ENCODE data around the gene ACTR1A. TPM values are rescaled to one million over a fixed set of nuclear protein-coding genes. Genes with fewer than 3 reads are reported as not detected.
"Not testable (repeated sequence)": the region's sequence is repeated elsewhere in the genome, so short reads cannot be mapped to it uniquely, and the experiment has no call there.

The ACTR1A gene
- total RNA-seq, 2 donors from 2014 or later, result 43.0 to 74.4 TPM

DNA sequence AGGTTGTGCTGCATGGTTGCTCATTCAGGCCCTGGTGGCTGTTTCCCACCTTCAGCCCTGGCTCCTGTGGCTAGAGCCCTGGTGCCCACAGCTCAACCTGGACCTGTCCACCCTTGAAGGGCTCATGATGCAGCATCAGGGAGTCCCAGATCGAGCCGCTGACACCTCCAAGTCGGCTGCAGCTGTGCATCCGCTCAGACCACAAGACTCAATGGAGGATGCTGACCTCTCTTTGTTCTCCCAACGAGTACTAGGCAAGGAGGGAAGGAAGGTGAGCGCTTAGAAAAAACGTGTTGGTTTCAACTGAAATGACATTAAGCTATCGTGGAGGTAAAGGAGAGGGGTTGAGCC is 41.7 kb downstream of the ACTR1A start:
- H3K27me3 Mint-ChIP-seq, result no peaks in the 10 kb centered on the region
- peaks cover 24% of the 10 kb centered on the region for H3K4me1 Mint-ChIP-seq
- peaks cover 8% of the 10 kb centered on the region for H3K36me3 Mint-ChIP-seq (ENCODE audit: low read depth)
- peak; percentile 59 for ATAC-seq (replicated peaks)
- H3K9me3 Mint-ChIP-seq, result no peaks in the 10 kb centered on the region
- H3K27ac Mint-ChIP-seq, result peak overlapping the region; percentile 79
- peak overlapping the region; percentile 98 for H3K4me3 Mint-ChIP-seq

DNA sequence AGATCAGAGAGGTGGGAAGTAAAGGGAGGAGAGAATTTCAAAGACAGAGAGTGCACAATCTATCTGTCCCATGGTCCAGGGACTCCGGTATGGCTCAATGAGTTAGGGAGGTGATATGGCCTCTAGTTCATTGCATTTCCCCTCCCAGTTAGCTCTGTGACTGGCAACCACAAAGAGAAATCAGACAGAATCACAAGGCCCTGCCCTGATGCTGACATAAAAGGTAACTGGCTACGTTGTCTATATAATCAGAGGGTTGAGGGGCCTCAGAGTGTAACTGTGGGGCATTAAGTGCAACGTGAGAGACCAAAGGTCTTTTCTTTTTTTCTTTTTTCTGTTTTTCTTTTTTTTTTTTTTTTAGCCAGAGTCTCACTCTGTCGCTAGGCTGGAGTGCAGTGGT is 43.9 kb downstream of the ACTR1A start:
- Mint-ChIP-seq H3K9me3 (no peaks in the 10 kb centered on the region), H3K27me3 (no peaks in the 10 kb centered on the region), H3K27ac (no peak overlapping the region), H3K4me3 (no peak overlapping the region), H3K36me3 (ENCODE audit: low read depth) (peaks cover 29% of the 10 kb centered on the region), H3K4me1 (peaks cover 21% of the 10 kb centered on the region)
- ATAC-seq (replicated peaks), result no peak

DNA sequence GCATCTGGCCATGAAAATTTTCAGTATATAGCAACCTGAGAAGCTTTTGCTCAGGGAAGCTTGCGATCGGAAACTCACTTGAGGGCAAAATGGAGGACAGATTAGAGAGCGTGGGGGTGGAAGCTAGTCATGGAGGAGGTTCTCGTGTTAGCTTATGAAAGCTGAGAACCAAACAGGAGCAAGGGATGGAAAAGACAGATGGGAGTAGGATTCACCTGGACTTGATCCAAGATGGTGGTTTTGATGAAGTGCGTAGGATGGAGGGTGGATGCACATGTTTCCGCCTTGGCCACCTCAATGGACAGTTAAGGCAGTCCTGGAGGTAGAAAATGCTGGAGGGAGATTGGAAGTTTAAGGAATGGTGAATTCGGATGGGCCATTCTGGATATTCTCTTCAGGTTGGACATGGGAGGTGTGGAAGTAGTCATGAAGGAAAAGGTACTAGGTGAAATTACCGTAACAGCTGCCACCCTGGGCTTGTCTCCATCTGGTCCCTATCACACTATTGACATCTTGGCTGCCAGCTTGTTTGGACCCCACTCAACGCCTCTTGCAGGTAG is 44.8 kb downstream of the ACTR1A start:
- H3K4me3 Mint-ChIP-seq, result no peak overlapping the region
- ATAC-seq (replicated peaks), result no peak
- no peaks in the 10 kb centered on the region for H3K9me3 Mint-ChIP-seq
- peaks cover 22% of the 10 kb centered on the region for H3K4me1 Mint-ChIP-seq
- H3K27ac Mint-ChIP-seq, result no peak overlapping the region
- peaks cover 38% of the 10 kb centered on the region for H3K36me3 Mint-ChIP-seq (ENCODE audit: low read depth)
- H3K27me3 Mint-ChIP-seq, result no peaks in the 10 kb centered on the region

DNA sequence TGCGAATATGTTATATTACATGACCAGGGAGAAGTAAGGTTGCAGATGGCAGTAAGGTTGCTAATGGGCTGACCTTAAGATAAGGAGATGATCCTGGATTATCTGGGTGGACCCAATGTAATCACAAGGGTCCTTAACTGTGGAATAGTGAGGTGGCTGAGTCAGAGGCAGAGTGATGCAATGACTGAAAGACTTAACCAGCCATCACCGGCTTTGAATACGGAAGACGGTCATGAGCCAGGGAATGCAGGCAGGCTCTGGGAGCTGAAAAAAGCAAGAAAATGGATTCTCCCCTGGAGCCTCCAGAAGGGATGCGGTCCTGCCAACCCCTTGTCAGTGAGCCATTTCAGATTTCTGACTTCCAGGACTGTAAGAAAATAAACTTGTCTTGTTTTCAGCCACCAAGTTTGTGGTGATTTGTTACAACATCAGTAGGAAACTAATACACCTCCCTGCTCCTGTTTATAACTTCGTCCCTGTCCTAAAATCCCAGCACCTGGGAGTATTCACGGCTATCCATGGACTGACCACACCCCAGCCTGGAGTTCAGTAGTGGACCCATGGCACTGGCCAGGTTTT is 46.5 kb downstream of the ACTR1A start:
- H3K27ac Mint-ChIP-seq, result no peak overlapping the region
- H3K36me3 Mint-ChIP-seq (ENCODE audit: low read depth), result peaks cover 55% of the 10 kb centered on the region
- ATAC-seq (replicated peaks), result no peak

DNA sequence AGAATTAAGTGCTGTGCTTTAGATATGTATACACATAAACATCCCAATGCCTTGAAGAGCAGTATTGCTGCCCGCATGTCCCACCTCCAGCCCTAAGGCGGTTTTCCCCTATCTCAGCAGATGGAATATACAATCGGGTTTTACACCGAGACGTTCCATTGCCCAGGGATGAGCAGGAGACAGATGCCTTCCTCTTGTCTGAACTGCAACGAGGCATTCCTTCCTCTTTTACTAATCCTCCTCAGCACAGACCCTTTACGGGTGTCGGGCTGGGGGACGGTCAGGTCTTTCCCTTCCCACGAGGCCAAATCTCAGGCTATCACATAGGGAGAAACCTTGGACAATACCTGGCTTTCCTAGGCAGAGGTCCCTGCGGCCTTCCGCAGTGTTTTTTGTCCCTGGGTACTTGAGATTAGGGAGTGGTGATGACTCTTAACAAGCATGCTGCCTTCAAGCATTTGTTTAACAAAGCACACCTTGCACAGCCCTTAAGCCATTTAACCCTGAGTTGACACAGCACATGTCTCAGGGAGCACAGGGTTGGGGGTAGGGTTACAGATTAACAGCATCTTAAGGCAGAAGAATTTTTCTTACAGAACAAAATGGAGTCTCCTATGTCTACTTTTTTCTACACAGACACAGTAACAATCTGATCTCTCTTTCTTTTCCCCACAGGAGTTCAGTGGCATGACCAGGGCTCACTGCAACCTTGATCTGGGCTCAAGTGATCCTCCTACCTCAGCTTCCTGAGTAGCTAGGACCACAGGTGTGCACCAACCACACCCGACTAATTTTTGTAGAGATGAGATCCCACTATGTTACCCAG is 47.6 kb downstream of the ACTR1A start:
- H3K27ac Mint-ChIP-seq, result peak overlapping the region; percentile 8

More for the DNA sequence above, 46.5 kb downstream of the ACTR1A start:
- Mint-ChIP-seq H3K27me3 (no peaks in the 10 kb centered on the region), H3K4me1 (peaks cover 13% of the 10 kb centered on the region), H3K4me3 (no peak overlapping the region), H3K9me3 (no peaks in the 10 kb centered on the region)

DNA sequence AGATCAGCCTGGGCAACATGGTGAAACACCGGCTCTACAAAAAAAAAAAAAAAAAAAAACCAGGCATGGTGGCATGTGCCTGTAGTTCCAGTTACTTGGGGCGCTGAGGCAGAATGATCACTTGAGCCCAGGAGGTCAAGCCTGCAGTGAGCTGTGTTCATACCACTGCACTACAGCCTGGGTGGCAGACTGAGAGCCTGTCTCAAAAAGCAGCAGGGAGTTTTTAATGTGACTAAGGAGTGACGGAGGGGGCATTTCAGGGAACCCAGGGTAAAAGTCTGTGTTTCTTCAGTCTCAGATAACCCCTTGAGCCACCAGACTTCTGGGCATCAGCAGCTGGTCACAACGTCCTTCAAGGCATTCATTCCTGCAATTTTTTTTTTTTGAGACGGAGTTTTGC is 49.0 kb downstream of the ACTR1A start:
- no peaks in the 10 kb centered on the region for H3K27me3 Mint-ChIP-seq
- peaks cover 64% of the 10 kb centered on the region for H3K36me3 Mint-ChIP-seq (ENCODE audit: low read depth)
- H3K4me3 Mint-ChIP-seq, result peak overlapping the region; percentile 67
- H3K27ac Mint-ChIP-seq, result peak overlapping the region; percentile 93
- no peak for ATAC-seq (replicated peaks)
- H3K4me1 Mint-ChIP-seq, result peaks cover 18% of the 10 kb centered on the region
- H3K9me3 Mint-ChIP-seq, result no peaks in the 10 kb centered on the region

More for the DNA sequence above, 47.6 kb downstream of the ACTR1A start:
- ATAC-seq (replicated peaks); H3K4me3 Mint-ChIP-seq; H3K27me3 Mint-ChIP-seq; H3K9me3 Mint-ChIP-seq: not testable (repeated sequence)
- Mint-ChIP-seq H3K36me3 (ENCODE audit: low read depth) (peaks cover 58% of the 10 kb centered on the region), H3K4me1 (peaks cover 13% of the 10 kb centered on the region)

DNA sequence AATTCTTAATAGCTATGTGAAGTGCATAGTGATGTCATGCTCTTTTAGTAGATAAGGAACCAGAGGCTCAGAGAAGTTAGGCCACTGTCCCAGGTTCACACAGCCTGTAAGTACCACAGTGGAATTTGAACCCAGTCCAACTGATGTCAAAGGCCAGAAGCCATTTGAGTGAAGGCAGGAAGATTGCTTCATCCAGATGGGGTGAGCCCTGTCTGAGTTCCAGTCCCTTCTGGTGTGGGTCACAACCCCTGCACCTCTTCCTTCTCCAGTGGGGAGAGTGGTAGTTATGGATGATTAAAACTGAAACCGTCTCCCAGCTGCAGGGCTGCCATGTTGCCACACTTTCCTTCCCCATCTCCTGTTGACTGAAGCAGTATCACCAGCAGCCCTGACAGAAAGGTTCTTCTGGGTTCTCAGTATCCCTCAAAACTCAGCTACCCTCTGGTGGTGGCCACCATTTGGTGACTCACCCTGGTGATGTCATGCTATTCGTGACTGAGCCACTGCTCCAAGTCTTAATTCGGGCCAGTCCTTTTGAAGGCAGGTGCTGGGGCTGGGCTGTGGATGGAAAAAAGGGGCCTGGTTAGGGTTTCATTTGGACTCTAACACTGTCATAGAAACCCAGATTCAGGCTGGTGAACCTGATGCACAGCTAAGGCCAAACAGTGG is 49.7 kb downstream of the ACTR1A start:
- Mint-ChIP-seq H3K9me3 (no peaks in the 10 kb centered on the region), H3K4me1 (peaks cover 17% of the 10 kb centered on the region), H3K36me3 (ENCODE audit: low read depth) (peaks cover 64% of the 10 kb centered on the region), H3K27ac (peak overlapping the region; percentile 93), H3K27me3 (no peaks in the 10 kb centered on the region), H3K4me3 (peak overlapping the region; percentile 67)
- peak; percentile 79 for ATAC-seq (replicated peaks)

DNA sequence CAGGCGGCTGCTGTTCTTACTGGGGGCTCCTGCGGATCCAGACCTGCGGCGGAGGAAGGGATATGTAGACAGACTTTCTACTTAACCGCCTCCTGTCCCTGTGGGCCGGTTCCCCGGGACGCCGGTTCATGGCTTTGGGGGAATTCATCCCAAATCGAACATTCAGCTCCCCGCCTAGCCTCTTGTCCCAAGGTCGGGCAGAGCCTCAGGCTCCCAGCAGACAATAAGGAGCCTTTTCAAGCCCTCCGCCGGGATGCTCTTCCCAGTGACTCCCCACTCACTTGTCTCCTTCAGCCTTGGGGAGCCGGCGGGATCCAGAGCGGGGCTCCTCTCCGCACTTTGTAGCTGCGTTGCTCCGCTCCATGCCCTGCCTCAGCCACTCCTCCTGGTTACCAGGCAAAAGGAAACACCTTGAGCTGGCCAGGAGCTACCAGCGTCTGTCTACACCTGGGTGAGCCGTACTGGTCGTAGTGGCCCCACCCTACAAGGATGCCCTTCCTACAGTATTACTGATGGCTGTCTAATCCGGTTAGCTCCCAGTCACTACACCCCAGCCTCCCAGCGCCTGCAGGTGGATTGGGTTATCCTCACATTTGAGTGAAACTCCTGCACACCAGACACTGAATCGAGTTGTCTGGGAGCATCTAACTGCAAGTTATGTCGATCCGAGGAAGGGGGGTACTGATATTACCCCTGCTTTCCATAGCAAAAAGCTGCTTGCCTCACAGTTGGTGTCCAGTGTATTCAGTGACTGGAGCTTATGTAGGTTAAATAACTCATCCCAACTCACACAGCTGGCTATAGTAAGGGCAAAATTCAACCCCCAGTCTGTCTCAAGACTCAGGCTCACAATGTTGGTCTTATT is 51.2 kb downstream of the ACTR1A start, which contains the start of gene C10orf95:
TSS of gene C10orf95 (minus strand) at position 439 of the 865 bp plus-strand sequence. CDS start 450 bp downstream, outside the sequence.
- H3K4me3 Mint-ChIP-seq, result peak within 1 kb of the TSS; percentile 84
- ATAC-seq (replicated peaks), result no peak
- peaks cover 12% of the 10 kb centered on the region for H3K4me1 Mint-ChIP-seq
- peak within 1 kb of the TSS; percentile 93 for H3K27ac Mint-ChIP-seq
- no peaks in the 10 kb centered on the region for H3K9me3 Mint-ChIP-seq
- H3K36me3 Mint-ChIP-seq (ENCODE audit: low read depth), result peaks cover 60% of the 10 kb centered on the region
- no peaks in the 10 kb centered on the region for H3K27me3 Mint-ChIP-seq

DNA sequence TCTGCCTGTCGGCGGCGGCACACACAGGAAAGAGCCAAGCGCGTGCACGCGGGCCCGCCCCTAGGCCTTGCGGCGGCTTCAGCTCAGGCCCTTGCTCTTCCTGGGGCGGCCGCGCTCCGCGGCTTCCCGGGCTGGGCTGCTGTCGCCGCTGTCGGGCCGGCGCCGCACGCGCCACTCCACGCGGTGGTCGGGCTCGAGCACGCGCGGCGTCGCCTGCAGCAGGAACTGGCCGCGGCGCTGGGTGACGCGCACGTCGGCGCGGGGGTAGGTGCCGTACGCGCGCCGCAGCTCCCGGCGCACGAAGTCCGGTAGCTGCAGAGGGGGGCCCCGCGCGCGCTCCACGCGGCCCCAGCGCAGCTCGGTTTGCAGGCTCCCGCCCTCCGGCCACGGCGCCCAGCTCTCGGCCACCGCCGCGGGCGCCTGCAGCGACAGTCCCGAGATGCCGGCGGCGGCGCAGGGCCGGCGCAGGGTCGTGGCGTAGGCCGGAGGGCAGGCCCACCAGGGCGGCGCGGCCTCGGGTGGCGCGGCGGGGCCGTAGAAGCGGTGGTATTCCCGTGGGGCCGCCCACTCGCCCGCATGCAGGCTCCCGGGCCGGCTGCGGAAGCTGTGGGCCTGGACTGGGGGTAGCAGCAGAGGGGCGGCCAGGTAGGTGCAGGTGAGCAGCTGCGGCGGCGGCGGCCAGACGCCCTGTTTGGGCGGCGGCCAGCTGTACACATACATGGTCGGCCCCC is 52.0 kb downstream of the ACTR1A start:
- Mint-ChIP-seq H3K9me3 (no peaks in the 10 kb centered on the region), H3K27me3 (no peaks in the 10 kb centered on the region), H3K4me3 (peak overlapping the region; percentile 84), H3K36me3 (ENCODE audit: low read depth) (peaks cover 53% of the 10 kb centered on the region), H3K27ac (peak overlapping the region; percentile 87), H3K4me1 (peaks cover 12% of the 10 kb centered on the region)
- peak; percentile 67 for ATAC-seq (replicated peaks)

DNA sequence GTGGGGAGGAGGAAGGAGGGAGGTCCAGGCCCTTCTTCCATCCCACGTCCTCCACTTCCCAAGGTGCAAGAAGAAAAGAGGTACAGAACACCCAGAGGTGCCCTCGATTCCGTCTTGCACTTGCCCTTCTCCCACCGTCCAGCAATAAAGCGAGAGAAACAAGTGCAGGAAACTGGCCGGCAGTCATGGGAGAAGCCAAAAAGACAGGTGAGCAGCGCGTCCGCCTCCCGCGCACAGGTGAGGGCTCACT is 52.5 kb downstream of the ACTR1A start:
- Mint-ChIP-seq H3K27me3 (no peaks in the 10 kb centered on the region), H3K36me3 (ENCODE audit: low read depth) (peaks cover 48% of the 10 kb centered on the region), H3K9me3 (no peaks in the 10 kb centered on the region), H3K27ac (peak overlapping the region; percentile 87), H3K4me3 (peak overlapping the region; percentile 84), H3K4me1 (peaks cover 12% of the 10 kb centered on the region)
- ATAC-seq (replicated peaks), result peak; percentile 1

DNA sequence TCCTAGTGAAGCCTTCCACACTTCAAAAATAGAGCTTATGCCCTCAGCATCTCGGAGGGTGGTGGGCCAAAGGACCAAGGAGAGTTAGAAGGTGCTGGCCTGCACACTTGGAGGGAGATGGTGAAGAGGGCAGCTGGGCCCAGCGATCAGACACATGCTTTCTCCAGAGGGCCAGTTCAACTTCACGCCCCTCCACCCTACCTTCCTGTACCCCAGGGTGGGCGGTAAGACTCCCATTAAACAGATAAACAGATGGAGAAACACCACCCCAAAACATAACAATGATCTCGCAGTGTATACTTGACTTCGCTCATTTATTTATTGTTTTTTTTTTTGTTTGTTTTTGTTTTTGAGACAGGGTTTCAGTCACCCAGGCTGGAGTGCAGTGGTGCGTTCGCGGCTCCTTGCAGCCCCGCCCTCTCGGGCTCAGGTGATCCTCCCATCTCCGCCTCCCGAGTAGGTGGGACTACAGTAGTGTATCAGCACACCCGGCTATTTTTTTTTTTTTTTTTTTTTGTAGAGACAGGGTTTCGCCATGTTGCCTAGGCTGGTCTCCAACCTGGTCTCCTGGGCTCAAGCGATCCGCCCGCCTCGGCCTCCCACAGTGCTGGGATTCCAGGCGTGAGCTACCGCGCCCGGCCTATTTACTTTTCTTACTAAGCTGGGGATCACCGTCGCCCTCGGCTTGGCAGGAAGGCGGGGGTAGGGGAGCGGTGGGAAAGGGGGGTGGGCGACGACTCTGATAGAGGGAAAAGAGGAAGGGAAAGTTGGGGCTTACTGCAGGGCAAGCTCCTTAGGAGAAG is 53.0 kb downstream of the ACTR1A start:
- Mint-ChIP-seq H3K4me1 (peaks cover 12% of the 10 kb centered on the region), H3K36me3 (ENCODE audit: low read depth) (peaks cover 43% of the 10 kb centered on the region), H3K27me3 (no peaks in the 10 kb centered on the region), H3K4me3 (peak overlapping the region; percentile 84), H3K9me3 (no peaks in the 10 kb centered on the region), H3K27ac (peak overlapping the region; percentile 87)
- peak; percentile 68 for ATAC-seq (replicated peaks)

DNA sequence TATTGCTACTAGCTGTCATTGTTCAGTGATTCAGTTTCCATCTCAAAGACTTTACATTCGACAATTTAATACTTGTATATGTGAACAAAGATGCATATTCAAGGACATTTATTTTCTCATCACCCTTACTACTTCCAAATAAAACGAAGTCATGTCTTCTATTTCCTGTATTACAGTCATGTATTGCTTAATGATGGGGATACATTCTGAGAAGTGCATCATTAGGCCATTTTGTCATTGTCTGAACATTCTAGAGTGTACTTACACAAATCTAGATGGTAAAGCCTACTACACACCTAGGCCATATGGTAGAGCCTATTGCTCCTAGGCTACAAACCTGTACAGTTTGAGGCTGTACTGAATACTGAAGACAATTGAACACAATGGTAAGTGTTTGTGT is 57.7 kb downstream of the ACTR1A start:
- Mint-ChIP-seq H3K4me3 (no peak overlapping the region), H3K9me3 (no peaks in the 10 kb centered on the region), H3K27ac (no peak overlapping the region), H3K4me1 (peaks cover 5% of the 10 kb centered on the region), H3K27me3 (no peaks in the 10 kb centered on the region), H3K36me3 (ENCODE audit: low read depth) (peaks cover 6% of the 10 kb centered on the region)
- no peak for ATAC-seq (replicated peaks)

DNA sequence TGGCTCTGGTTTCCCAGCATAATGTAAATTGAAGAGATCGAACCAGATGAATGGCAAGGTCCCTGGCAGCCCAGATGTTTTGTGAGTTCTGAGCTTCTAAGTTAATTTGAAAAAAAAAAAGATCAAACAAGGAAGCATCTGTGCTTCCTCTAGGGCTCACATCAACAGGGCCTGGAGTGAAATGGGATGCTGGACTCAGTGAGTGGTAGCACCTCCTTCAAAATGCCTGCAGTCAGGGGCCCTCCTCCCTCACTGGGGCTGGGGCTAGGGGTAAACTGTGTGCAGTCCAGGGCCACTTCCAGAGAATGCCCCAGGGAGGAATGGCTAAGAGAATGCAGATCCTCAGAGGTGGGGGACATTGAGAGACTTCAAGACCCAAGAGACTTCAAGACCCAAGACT is 64.1 kb downstream of the ACTR1A start:
- Mint-ChIP-seq H3K4me1 (peaks cover 30% of the 10 kb centered on the region), H3K4me3 (peak overlapping the region; percentile 89), H3K27ac (no peak overlapping the region), H3K27me3 (no peaks in the 10 kb centered on the region), H3K36me3 (ENCODE audit: low read depth) (peaks cover 11% of the 10 kb centered on the region), H3K9me3 (no peaks in the 10 kb centered on the region)
- no peak for ATAC-seq (replicated peaks)

All from activated T-helper 17 cell treated with anti-CD3 and anti-CD28 coated beads, Interleukin-2, amount 50 U/mL, for 72 hours (primary cell).